GM12891 (cell line): ENCODE data around the gene RAPGEF4.

Experiments
- PAX5 ChIP-seq: IDR thresholded peaks from 2 replicates; pipeline ENCODE4 v1.6.1; 2011; ENCODE audit warnings: low read length, moderate library complexity, mild to moderate bottlenecking; ENCODE audit not compliant: insufficient read depth, severe bottlenecking
- POLR2A ChIP-seq: IDR thresholded peaks from 2 replicates; pipeline ENCODE4 v1.6.1; 2011; ENCODE audit warnings: low read depth, low read length, control low read depth
- POU2F2 ChIP-seq: IDR thresholded peaks from 2 replicates; pipeline ENCODE4 v1.6.1; 2011; ENCODE audit warnings: low read depth, mild to moderate bottlenecking, control low read depth, low read length, moderate library complexity
- TAF1 ChIP-seq: IDR thresholded peaks from 2 replicates; pipeline ENCODE4 v1.6.1; 2011; ENCODE audit warnings: low read depth, low read length, control low read depth

- no peak for TF ChIP-seq POLR2A
- no peak for TF ChIP-seq PAX5
- TF ChIP-seq TAF1, result no peak
- no peak for TF ChIP-seq POU2F2
These were observed 134.2 kb downstream of the RAPGEF4 start for GRCh38 chr2:172869861-172870260.
